Colonic mucosa (tissue), 4 donors: ENCODE results near the gene ABHD8. TPM values are rescaled to one million over a fixed set of nuclear protein-coding genes. Genes with fewer than 3 reads are reported as not detected.

Source experiments
- DNase-seq: peaks from one replicate; pipeline ENCODE4 v3.0.0-alpha.2; 2020
- H3K27ac ChIP-seq: fragments of 200-600 bp; one replicate; pipeline ENCODE4 v1.8.0; 2021
- H3K27me3 ChIP-seq: fragments of 200-600 bp; one replicate; pipeline ENCODE4 v1.8.0; 2021
- H3K36me3 ChIP-seq: fragments of 200-600 bp; one replicate; pipeline ENCODE4 v1.8.0; 2021
- H3K4me1 ChIP-seq: fragments of 200-600 bp; one replicate; pipeline ENCODE4 v1.8.0; 2021; ENCODE audit warnings: mild to moderate bottlenecking
- H3K4me3 ChIP-seq: fragments of 200-600 bp; one replicate; pipeline ENCODE4 v1.8.0; 2021
- H3K9ac ChIP-seq, 2 donors: one replicate each; pipeline ENCODE4 v1.7.0; 2013; ENCODE audit warnings: control low read depth in 2 of 2, low read depth in 2 of 2, low read length in 2 of 2
- H3K9me3 ChIP-seq: fragments of 200-600 bp; one replicate; pipeline ENCODE4 v1.8.0; 2021
- intact Hi-C: fragments of 100-400 bp; cut with DNase I; formaldehyde crosslinking; loops from one replicate; pipeline ENCODE4 v1.14.1; 2022
- total RNA-seq, 2 donors: library from RNA; stranded (reverse); fragmentation: NEBNext Ultra II Directional in 1 of 2; extraction: Animal tissue kit (Norgen Biotek cat#: 25700) in 1 of 2; gene quantifications; one replicate each; pipeline ENCODE4 v1.2.1, GENCODE V29; 2021
- TF ChIP-seq, protein P1 (sequence below): fragments of 200-600 bp; IDR thresholded peaks from one replicate; pipeline ENCODE4 v1.8.0; 2022; ENCODE audit warnings: antibody characterized with exemption, mild to moderate bottlenecking
- donor health status: healthy.
- donor health status: DM: no; HTN: no; CAD: no.
- donor health status: DM: no; HTN: no; CAD: no.

The ABHD8 gene
- total RNA-seq, 2 donors from 2014 or later = 4.3 to 5.2 TPM

DNA sequence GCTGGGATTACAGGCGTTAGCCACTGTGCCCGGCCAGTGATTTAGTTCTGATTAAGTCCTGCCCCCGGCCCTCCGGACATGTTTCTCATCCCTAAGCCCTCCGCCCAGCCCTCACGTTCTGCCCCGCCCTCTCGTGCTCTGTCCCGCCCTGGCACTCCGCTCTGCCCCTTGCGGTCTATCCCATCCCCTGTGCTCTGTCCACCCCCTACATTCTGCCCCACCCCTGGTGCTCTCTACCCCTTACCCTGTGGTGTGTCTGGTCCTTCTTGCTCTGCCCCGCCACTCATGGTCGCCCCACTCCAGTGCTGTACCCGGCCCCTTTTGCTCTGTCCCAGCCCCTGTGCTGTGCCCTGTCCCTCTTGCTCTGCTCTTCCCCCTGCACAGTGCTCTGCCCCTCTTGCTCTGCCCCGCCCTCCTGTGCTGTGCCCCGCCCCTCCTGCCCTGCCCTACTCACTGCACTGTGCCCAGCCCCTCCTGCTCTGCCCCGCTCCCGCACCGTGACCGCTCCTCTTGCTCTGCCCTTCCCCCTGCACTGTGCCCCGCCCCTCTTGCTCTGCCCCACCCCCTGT, 37.2 kb upstream of the ABHD8 start:
- no peak overlapping the region for H3K4me3 ChIP-seq
- intact Hi-C loops = no loop called here
- DNase-seq = peak; percentile 84
- H3K27me3 ChIP-seq = no peaks in the 10 kb centered on the region
- no peaks in the 10 kb centered on the region for H3K9me3 ChIP-seq
- TF ChIP-seq, protein P1, sequence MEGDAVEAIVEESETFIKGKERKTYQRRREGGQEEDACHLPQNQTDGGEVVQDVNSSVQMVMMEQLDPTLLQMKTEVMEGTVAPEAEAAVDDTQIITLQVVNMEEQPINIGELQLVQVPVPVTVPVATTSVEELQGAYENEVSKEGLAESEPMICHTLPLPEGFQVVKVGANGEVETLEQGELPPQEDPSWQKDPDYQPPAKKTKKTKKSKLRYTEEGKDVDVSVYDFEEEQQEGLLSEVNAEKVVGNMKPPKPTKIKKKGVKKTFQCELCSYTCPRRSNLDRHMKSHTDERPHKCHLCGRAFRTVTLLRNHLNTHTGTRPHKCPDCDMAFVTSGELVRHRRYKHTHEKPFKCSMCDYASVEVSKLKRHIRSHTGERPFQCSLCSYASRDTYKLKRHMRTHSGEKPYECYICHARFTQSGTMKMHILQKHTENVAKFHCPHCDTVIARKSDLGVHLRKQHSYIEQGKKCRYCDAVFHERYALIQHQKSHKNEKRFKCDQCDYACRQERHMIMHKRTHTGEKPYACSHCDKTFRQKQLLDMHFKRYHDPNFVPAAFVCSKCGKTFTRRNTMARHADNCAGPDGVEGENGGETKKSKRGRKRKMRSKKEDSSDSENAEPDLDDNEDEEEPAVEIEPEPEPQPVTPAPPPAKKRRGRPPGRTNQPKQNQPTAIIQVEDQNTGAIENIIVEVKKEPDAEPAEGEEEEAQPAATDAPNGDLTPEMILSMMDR = no peak
- H3K4me1 ChIP-seq = peaks cover 6% of the 10 kb centered on the region
- H3K27ac ChIP-seq = no peak overlapping the region
- H3K36me3 ChIP-seq = no peaks in the 10 kb centered on the region
- H3K9ac ChIP-seq = peak overlapping the region in 1 of 2 donors; percentile 1

DNA sequence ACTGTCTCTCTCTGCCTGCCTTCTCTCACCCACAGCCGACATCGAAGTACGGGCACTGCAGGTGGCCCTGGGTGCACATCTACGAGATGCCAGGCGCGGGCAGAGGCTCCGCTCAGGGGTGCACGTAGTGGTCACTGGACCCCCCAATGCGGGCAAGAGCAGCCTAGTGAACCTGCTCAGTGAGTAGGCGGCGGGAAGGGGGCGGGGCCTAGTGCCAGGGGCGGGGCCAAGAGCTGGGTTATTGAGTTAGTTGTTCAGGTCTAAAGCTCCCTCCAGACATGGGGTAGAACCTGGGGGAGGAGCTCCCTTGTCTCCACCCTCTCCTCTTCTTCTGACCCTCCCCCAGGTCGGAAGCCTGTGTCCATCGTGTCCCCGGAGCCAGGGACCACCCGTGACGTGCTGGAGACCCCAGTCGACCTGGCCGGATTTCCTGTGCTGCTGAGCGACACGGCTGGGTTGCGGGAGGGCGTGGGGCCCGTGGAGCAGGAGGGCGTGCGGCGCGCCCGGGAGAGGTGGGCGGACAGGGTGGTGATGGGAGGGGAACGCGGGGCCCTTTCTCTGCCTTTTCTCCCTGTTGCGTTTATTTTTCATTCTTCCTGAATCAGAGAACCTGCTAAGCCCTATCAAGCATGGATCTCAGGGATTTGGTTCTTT, 36.0 kb upstream of the ABHD8 start:
- Histone ChIP-seq H3K4me1 (peaks cover 11% of the 10 kb centered on the region), H3K4me3 (no peak overlapping the region), H3K27ac (no peak overlapping the region), H3K9me3 (no peaks in the 10 kb centered on the region), H3K9ac (no peak overlapping the region), H3K27me3 (no peaks in the 10 kb centered on the region), H3K36me3 (no peaks in the 10 kb centered on the region)
- TF ChIP-seq, protein P1 = no peak
- intact Hi-C loops = no loop called here
- peak; percentile 65 for DNase-seq

DNA sequence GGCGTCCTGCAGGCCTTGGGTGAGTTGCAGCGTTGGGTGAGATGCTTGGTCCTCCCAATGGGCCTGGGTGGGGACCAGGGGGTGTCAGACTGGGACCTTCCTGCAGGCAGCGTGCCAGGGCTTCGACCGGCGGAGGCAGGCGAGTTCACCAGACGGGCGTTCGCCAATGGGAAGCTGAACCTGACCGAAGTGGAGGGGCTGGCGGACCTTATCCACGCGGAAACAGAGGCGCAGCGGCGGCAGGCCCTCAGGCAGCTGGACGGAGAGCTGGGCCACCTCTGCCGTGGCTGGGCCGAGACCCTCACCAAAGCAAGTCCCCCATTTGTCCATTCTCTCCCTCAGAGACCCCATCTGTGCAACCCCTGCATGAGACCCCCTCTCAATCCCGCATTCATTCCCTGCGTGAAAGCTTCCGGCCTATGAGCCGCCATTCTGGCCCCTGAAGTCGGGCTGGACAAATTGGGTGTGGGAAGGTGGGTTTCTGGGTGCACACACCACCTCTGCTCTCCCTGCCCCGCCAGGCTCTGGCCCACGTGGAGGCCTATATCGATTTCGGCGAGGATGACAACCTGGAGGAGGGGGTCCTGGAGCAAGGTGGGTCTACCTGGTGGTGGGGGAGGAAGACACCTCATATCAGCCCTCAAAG, 35.3 kb upstream of the ABHD8 start:
- no peak overlapping the region for H3K27ac ChIP-seq
- intact Hi-C loops = no loop called here
- H3K4me1 ChIP-seq = peaks cover 17% of the 10 kb centered on the region

DNA sequence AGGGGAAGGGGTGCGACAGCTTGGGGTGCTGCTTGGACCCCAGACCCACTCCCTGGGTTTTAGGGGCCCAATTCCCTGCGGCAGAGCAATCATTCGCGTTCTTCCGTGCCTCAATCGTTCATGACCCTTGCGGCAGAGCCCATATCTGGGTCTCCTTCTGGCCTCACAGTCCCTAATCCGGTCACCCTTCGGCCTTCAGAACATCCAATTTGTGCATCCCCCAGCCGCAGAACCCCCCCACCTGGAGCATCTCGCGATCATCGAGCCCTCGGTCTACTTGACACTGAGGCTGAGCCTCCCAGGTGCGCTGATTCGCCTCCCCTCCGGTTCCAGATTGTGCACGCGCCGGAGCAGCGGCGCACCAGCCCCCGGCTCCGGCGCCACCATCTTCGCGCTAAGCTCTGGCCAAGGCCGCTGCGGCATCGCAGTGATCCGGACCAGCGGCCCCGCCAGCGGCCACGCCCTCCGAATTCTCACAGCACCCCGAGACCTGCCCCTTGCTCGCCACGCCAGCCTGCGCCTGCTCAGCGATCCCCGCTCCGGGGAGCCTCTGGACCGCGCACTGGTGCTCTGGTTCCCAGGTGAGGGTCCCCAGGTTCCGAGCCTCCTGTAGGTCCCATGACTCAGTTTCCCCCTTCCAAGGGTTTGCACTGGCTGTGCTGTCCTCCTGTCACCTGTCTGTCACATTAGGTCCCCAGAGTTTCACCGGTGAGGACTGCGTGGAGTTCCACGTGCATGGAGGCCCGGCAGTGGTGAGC, 34.6 kb upstream of the ABHD8 start:
- TF ChIP-seq, protein P1 = no peak
- H3K9ac ChIP-seq = peak overlapping the region; percentile 90 to 97
- peak overlapping the region; percentile 83 for H3K27ac ChIP-seq
- intact Hi-C loops = no loop called here
- no peaks in the 10 kb centered on the region for H3K9me3 ChIP-seq
- peak overlapping the region; percentile 56 for H3K4me3 ChIP-seq
- no peaks in the 10 kb centered on the region for H3K36me3 ChIP-seq
- DNase-seq = peak; percentile 51
- no peaks in the 10 kb centered on the region for H3K27me3 ChIP-seq
- peaks cover 18% of the 10 kb centered on the region for H3K4me1 ChIP-seq

More for the DNA sequence above, 35.3 kb upstream of the ABHD8 start:
- DNase-seq = peak; percentile 23
- Histone ChIP-seq H3K36me3 (no peaks in the 10 kb centered on the region), H3K9ac (peak overlapping the region in 1 of 2 donors; percentile 97), H3K4me3 (peak overlapping the region; percentile 56), H3K9me3 (no peaks in the 10 kb centered on the region), H3K27me3 (no peaks in the 10 kb centered on the region)
- TF ChIP-seq, protein P1 = no peak

DNA sequence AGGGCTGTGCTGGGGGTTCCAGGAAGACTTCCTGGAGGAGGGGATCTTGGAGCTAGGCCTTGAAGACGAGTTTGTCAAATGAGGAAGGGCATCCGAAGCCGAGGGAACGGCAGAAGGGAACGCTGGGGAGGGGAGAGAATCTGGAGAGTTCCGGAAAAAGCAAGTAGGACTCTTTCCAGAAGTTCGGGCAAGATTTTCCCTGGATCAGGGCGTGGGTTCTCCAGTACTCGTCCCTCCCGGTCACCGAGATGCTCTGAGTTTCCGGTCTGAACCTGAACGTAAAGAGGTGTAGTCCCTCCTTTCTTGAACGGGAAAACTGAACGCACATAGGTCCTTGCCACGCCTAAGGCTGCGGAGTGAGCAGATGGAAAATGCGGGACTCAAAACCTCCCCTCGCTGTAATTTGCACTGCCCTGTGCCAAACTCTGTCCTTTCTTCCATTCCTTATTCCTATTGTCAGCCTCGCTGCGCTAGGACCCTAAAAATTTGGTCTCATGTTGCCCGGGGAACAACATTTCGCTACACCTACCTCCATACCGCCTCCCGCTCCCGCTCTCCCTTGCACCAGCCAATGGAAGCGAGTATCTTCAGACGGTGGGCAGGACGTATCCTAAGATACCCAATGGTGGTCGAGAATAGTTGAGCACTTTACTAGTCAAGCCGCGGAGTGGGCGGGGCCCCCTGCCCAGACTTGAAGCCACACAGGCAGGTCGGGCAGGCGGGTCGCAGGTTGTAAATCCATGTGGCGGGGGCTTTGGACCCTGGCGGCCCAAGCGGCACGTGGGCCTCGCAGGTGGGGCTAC, 33.8 kb upstream of the ABHD8 start, which contains the start of gene GTPBP3:
TSS of gene GTPBP3 (plus strand) at position 682 of the 803 bp plus-strand sequence. CDS start at position 741, 59 bp downstream.
- H3K9me3 ChIP-seq = no peaks in the 10 kb centered on the region
- H3K27me3 ChIP-seq = no peaks in the 10 kb centered on the region
- peak within 1 kb of the TSS; percentile 90 to 97 for H3K9ac ChIP-seq
- H3K36me3 ChIP-seq = no peaks in the 10 kb centered on the region
- H3K4me1 ChIP-seq = peaks cover 18% of the 10 kb centered on the region
- intact Hi-C loops = no loop called here
- peak within 1 kb of the TSS; percentile 83 for H3K27ac ChIP-seq
- peak; percentile 98 for DNase-seq
- H3K4me3 ChIP-seq = peak within 1 kb of the TSS; percentile 56
- TF ChIP-seq, protein P1 = no peak
